Muscle layer of colon (tissue), 2 donors: ENCODE results near the gene CPNE1.
"Not testable (repeated sequence)": the region's sequence is repeated elsewhere in the genome, so short reads cannot be mapped to it uniquely, and the experiment has no call there.

Experiments used
- H3K27ac ChIP-seq: one replicate; pipeline ENCODE4 v1.7.0; 2013; ENCODE audit warnings: low read depth, mild to moderate bottlenecking, low read length, moderate library complexity
- H3K27me3 ChIP-seq, 2 donors: one replicate each; pipeline ENCODE4 v1.7.0; 2013; ENCODE audit warnings: low read length in 2 of 2, mild to moderate bottlenecking in 2 of 2; ENCODE audit not compliant: insufficient read depth in 2 of 2, control insufficient read depth in 1 of 2
- H3K36me3 ChIP-seq: one replicate; pipeline ENCODE4 v1.7.0; 2013; ENCODE audit warnings: mild to moderate bottlenecking, low read length; ENCODE audit not compliant: insufficient read depth
- H3K4me1 ChIP-seq: one replicate; pipeline ENCODE4 v1.7.0; 2013; ENCODE audit warnings: mild to moderate bottlenecking, low read length; ENCODE audit not compliant: insufficient read depth
- H3K4me3 ChIP-seq, 2 donors: one replicate each; pipeline ENCODE4 v1.7.0; 2013; ENCODE audit warnings: low read length in 2 of 2, low read depth in 1 of 2, mild to moderate bottlenecking in 1 of 2, moderate library complexity in 1 of 2
- H3K9ac ChIP-seq: one replicate; pipeline ENCODE4 v1.7.0; 2013; ENCODE audit warnings: low read length
- H3K9me3 ChIP-seq: one replicate; pipeline ENCODE4 v1.7.0; 2013; ENCODE audit warnings: mild to moderate bottlenecking, low read length
- donor health status: abdominal sarcoma.
- donor health status: Adenocarcinoma of cecum.

Gene CPNE1

GRCh38 chr20:35664466-35665206 is at the start of gene CPNE1, which contains the start of gene RBM12:
Gene CPNE1 (minus strand): TSS chr20:35664900. CDS start chr20:35632923, 31,977 bp downstream.
Gene RBM12 (minus strand): TSS chr20:35664900. CDS start chr20:35655322, 9,578 bp downstream.
- Histone ChIP-seq H3K4me1 (peaks cover 28% of the 10 kb centered on the region), H3K36me3 (no peaks in the 10 kb centered on the region), H3K9me3 (no peaks in the 10 kb centered on the region), H3K27me3 (no peaks in the 10 kb centered on the region), H3K4me3 (peak within 1 kb of the TSS; percentile 98 to 100), H3K9ac (peak within 1 kb of the TSS; percentile 100), H3K27ac (peak within 1 kb of the TSS; percentile 99)

GRCh38 chr20:35714127-35714526 is 49.4 kb upstream of the CPNE1 start:
- Histone ChIP-seq H3K4me3 (no peak overlapping the region), H3K36me3 (peaks cover 91% of the 10 kb centered on the region), H3K4me1 (peaks cover 18% of the 10 kb centered on the region), H3K27me3 (no peaks in the 10 kb centered on the region), H3K9me3 (no peaks in the 10 kb centered on the region), H3K27ac (no peak overlapping the region), H3K9ac (no peak overlapping the region)

- peaks cover 82% of the 10 kb centered on the region for H3K36me3 ChIP-seq
Measured at GRCh38 chr20:35713120-35713519, 48.4 kb upstream of the CPNE1 start.

GRCh38 chr20:35711588-35712209 is 47.0 kb upstream of the CPNE1 start:
- H3K36me3 ChIP-seq: peaks cover 68% of the 10 kb centered on the region

More at GRCh38 chr20:35713120-35713519, 48.4 kb upstream of the CPNE1 start:
- not testable (repeated sequence) for H3K9me3 ChIP-seq, H3K9ac ChIP-seq, H3K27me3 ChIP-seq, H3K4me3 ChIP-seq, H3K27ac ChIP-seq
- H3K4me1 ChIP-seq: peaks cover 20% of the 10 kb centered on the region

GRCh38 chr20:35710884-35711587 is 46.3 kb upstream of the CPNE1 start:
- Histone ChIP-seq H3K27me3 (no peaks in the 10 kb centered on the region), H3K36me3 (peaks cover 68% of the 10 kb centered on the region), H3K9ac (no peak overlapping the region), H3K4me3 (no peak overlapping the region), H3K27ac (no peak overlapping the region), H3K9me3 (no peaks in the 10 kb centered on the region), H3K4me1 (peaks cover 20% of the 10 kb centered on the region)

More at GRCh38 chr20:35711588-35712209, 47.0 kb upstream of the CPNE1 start:
- H3K4me3 ChIP-seq: no peak overlapping the region
- no peak overlapping the region for H3K27ac ChIP-seq
- no peaks in the 10 kb centered on the region for H3K9me3 ChIP-seq
- no peaks in the 10 kb centered on the region for H3K27me3 ChIP-seq
- no peak overlapping the region for H3K9ac ChIP-seq
- H3K4me1 ChIP-seq: peaks cover 20% of the 10 kb centered on the region

GRCh38 chr20:35710039-35710438 is 45.3 kb upstream of the CPNE1 start:
- H3K9me3 ChIP-seq: no peaks in the 10 kb centered on the region
- no peak overlapping the region for H3K9ac ChIP-seq
- H3K27ac ChIP-seq: no peak overlapping the region
- peaks cover 20% of the 10 kb centered on the region for H3K4me1 ChIP-seq
- no peak overlapping the region for H3K4me3 ChIP-seq
- H3K36me3 ChIP-seq: peaks cover 66% of the 10 kb centered on the region
- no peaks in the 10 kb centered on the region for H3K27me3 ChIP-seq

GRCh38 chr20:35709259-35709658 is 44.6 kb upstream of the CPNE1 start:
- H3K36me3 ChIP-seq: peaks cover 70% of the 10 kb centered on the region

GRCh38 chr20:35708502-35708901 is 43.8 kb upstream of the CPNE1 start:
- Histone ChIP-seq H3K4me3 (no peak overlapping the region), H3K36me3 (peaks cover 70% of the 10 kb centered on the region), H3K9me3 (no peaks in the 10 kb centered on the region), H3K4me1 (peaks cover 20% of the 10 kb centered on the region), H3K27me3 (no peaks in the 10 kb centered on the region), H3K27ac (no peak overlapping the region), H3K9ac (no peak overlapping the region)

More at GRCh38 chr20:35709259-35709658, 44.6 kb upstream of the CPNE1 start:
- Histone ChIP-seq H3K4me3 (no peak overlapping the region), H3K9me3 (no peaks in the 10 kb centered on the region), H3K27ac (no peak overlapping the region), H3K4me1 (peaks cover 20% of the 10 kb centered on the region), H3K27me3 (no peaks in the 10 kb centered on the region), H3K9ac (no peak overlapping the region)

- H3K4me3 ChIP-seq, H3K9me3 ChIP-seq, H3K27ac ChIP-seq, H3K27me3 ChIP-seq, H3K9ac ChIP-seq: not testable (repeated sequence)
- H3K4me1 ChIP-seq: peaks cover 20% of the 10 kb centered on the region
- peaks cover 72% of the 10 kb centered on the region for H3K36me3 ChIP-seq
Measured at GRCh38 chr20:35706591-35707529, 42.2 kb upstream of the CPNE1 start.

- Histone ChIP-seq H3K4me1 (peaks cover 16% of the 10 kb centered on the region), H3K36me3 (peaks cover 64% of the 10 kb centered on the region)
- H3K9me3 ChIP-seq, H3K27ac ChIP-seq, H3K4me3 ChIP-seq, H3K9ac ChIP-seq, H3K27me3 ChIP-seq: not testable (repeated sequence)
Measured at GRCh38 chr20:35705894-35706293, 41.2 kb upstream of the CPNE1 start.
